GM21619 (cell line): ENCODE results near the gene EFCAB6.

ENCODE experiments used
- ATAC-seq: cut with Tn5 transposase; IDR thresholded peaks from one replicate; pipeline ENCODE4 v1.9.1; 2021; ENCODE audit not compliant: unreplicated experiment

Gene EFCAB6

GRCh38 chr22:43488031-43488866 lies 323.9 kb downstream of the EFCAB6 start:
- no peak for ATAC-seq

DNA sequence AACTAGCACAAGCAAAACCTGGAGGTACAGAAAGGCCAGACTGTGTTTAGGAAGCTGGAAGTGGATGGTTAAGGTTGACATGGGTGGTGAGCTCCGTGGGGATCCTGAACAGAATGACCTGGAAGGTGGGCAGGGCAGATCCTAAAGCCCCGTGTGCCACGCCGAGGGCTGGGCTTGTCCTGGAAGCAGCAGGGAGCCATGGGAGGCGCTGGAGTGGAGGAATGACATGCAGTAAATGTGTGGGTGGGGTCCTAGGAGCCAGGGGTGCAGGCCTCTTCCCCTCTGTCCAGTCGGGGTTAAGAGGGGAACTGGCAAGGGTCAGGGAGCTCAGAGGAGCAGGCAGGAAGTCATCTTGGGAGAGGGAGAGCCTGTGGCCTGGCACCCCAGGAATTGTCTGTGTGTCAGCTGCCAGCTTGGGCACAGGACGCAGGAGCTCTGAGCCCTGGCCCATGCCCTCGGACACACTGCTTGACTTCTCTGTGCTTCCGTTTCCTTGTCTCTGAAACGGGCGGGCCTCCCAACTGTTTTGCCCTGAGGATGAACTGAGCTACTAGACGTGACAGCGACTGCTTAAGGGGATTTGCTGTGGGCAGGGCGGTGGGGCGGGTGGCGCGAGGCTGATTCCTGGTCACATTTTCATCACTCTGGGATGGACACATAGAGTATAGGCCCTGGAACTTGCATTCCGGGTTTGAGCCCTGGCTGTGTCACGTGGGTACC lies 324.6 kb downstream of the EFCAB6 start:
- ATAC-seq, result no peak

DNA sequence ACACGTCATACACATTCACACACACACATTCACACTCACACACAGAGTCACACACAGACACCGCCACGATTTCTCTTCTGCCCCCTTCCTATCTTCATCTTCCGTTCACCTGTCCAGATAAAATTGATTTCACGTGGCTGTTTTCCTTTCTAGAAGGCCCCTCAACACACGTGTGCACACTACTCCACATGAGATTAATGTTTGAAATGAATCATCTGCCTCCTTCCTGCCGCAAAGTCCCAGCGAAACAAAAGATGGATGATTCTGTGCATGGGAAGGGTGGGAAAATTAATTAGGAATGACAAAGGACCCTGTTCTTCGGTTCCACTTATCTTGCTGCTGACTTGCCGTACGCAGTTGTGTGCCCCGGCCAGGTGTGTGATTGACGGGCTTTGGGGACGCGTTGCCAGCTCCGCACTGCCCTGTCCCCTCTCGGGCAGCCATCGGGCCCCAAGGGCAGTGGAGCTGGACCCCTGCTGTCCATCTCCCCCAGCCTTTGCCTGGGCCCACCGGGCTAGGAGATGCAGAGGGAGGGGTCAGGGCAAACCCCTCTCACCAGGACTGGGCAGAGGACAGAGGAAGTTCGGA lies 326.5 kb downstream of the EFCAB6 start:
- ATAC-seq, result no peak

DNA sequence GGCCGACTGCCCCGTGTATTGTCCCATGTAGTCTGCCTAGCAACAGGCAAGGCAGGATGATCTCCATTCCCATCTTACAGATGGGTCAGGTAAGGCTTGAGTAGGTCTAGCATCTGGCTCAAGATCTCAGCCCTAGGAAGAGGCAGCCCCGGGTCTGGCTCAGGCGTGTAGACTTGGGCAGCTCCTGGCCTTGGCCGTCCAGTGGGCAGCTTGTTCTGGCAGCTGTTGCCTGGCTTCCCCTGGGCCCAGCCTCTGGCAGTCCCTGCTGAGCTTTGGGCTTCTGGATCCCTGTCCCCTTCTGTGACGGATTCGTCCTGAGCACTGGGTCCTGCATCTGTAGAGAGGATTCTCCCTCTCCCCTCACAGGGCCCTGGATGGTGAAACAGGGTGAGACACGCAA lies 327.9 kb downstream of the EFCAB6 start:
- no peak for ATAC-seq

- ATAC-seq, result no peak
Observed at GRCh38 chr22:43483669-43484068, 328.4 kb downstream of the EFCAB6 start.

DNA sequence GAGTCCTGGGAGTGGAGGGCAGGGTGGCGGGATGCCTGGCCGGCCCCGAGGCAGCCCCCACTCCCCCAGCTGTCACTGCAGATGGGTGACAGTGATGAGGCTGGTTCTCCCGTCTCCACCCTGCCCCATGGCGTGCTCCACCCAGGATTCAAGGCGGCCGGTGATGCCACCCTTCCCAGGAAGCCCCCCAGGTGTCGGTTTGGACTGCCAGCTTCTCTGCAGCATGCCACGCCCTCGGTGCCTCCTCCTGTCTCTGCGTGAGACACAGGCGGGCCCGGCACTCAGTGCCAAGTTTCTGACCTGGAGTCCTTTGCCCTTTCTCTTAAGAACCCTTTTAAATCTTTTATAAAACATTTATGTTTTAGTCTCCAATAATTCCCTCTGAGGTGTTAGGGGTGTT lies 328.8 kb downstream of the EFCAB6 start:
- ATAC-seq, result no peak

GRCh38 chr22:43482318-43482625 lies 329.8 kb downstream of the EFCAB6 start:
- no peak for ATAC-seq

DNA sequence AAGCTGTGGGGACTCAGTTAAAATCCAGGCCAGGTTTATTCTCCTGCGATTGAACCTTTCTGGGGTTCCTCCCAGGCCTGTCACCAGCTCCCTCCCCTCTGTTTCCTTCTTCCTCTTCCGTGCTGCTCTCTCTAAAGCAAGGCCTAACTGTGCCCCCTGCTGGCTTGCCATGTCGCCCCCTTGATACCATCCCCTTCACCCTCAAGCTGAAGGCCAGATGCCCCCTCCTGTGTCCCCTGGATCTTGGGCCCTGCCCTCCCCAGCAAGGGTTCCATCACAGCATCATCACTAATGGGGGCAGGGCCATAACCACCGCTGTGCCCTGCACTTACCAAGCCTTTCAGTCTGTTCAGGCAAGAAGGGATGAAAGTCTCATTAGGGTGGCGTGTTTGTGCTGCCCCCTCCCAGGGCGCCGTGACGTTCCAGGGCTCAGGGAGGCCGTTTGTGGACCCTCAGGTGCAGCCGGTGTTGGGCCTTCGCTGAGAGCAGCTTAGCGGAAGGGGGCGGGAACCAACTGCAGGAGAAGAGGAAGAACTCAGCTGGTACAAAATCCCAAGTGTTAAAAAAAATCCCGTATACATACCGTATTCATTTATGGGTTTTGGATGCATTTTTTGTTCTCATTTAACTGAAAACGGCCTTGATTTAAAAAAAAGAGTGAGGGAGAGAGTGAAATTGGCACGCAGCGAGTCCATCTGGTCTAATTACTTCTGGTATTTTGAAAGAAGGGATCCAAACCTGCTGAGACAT lies 330.4 kb downstream of the EFCAB6 start:
- ATAC-seq, result no peak

GRCh38 chr22:43479962-43480361 lies 332.1 kb downstream of the EFCAB6 start:
- no peak for ATAC-seq

GRCh38 chr22:43479301-43479950 lies 332.7 kb downstream of the EFCAB6 start:
- no peak for ATAC-seq
